IMR-90 (cell line): Measurements from ENCODE around the gene TMEM92. TPM values are rescaled to one million over a fixed set of nuclear protein-coding genes. Genes with fewer than 3 reads are reported as not detected.

Source experiments
- ATAC-seq: fragments of 200-7000 bp; cut with Tn5 transposase; 2 replicates; pipeline ENCODE4 v1.9.1; 2020; ENCODE audit warnings: low read depth, mild to moderate bottlenecking, moderate library complexity
- BruUV-seq: library from RNA; stranded (reverse); fragments of 400-500 nt; replicated peaks from 2 replicates; lab custom pipeline; 2021; lab: Mats Ljungman, UMichigan
- CTCF ChIA-PET: fragments of 300-600 bp; formaldehyde crosslinking; extraction: SDS; loops from one replicate; lab custom pipeline; 2021; ENCODE audit warnings: antibody characterized with exemption; lab: Yijun Ruan, JAX
- POLR2A ChIA-PET: fragments of 300-600 bp; sonication (Branson Sonifier 250); formaldehyde crosslinking; loops from one replicate; lab custom pipeline; 2022; ENCODE audit warnings: antibody characterized with exemption; ENCODE audit not compliant: unreplicated experiment; lab: Charles Lee
- DNase-seq: peaks from one replicate; pipeline ENCODE4 v3.0.0; 2013
- H2AFZ ChIP-seq: replicated peaks from 2 replicates; pipeline ENCODE3; 2013; ENCODE audit warnings: low read length, mild to moderate bottlenecking; ENCODE audit not compliant: poor library complexity
- H2AK5ac ChIP-seq: 2 replicates; pipeline ENCODE4 v1.6.1; 2013; ENCODE audit warnings: low read depth, low read length, inconsistent platforms
- H2AK9ac ChIP-seq: replicated peaks from 2 replicates; pipeline ENCODE3; 2013; ENCODE audit warnings: mild to moderate bottlenecking, low read depth, low read length, moderate library complexity; ENCODE audit not compliant: poor library complexity
- H2BK120ac ChIP-seq: 2 replicates; pipeline ENCODE4 v1.6.1; 2013; ENCODE audit warnings: low read depth, low read length, inconsistent platforms
- H2BK15ac ChIP-seq: 3 replicates; pipeline ENCODE4 v1.6.1; 2013; ENCODE audit warnings: low read depth, low read length, inconsistent platforms
- H2BK20ac ChIP-seq: 2 replicates; pipeline ENCODE4 v1.6.1; 2013; ENCODE audit warnings: low read depth, mild to moderate bottlenecking, inconsistent platforms, low read length, moderate library complexity
- H2BK5ac ChIP-seq: 2 replicates; pipeline ENCODE4 v1.6.1; 2013; ENCODE audit warnings: mild to moderate bottlenecking, low read depth, low read length, inconsistent platforms; ENCODE audit not compliant: poor library complexity, severe bottlenecking
- H3K14ac ChIP-seq: replicated peaks from 2 replicates; pipeline ENCODE4 v1.6.1; 2013; ENCODE audit warnings: low read depth, low read length, inconsistent platforms
- H3K18ac ChIP-seq: 2 replicates; pipeline ENCODE4 v1.6.1; 2013; ENCODE audit warnings: low read depth, low read length, control low read depth
- H3K23ac ChIP-seq: 2 replicates; pipeline ENCODE4 v1.6.1; 2013; ENCODE audit warnings: low read depth, low read length, inconsistent platforms
- H3K27ac ChIP-seq: 2 replicates; pipeline ENCODE4 v1.5.1; 2013; ENCODE audit warnings: mild to moderate bottlenecking, control low read depth, low read length; ENCODE audit not compliant: insufficient read depth
- H3K27me3 ChIP-seq: 2 replicates; pipeline ENCODE4 v1.6.1; 2013; ENCODE audit warnings: low read length; ENCODE audit not compliant: control insufficient read depth, insufficient read depth
- H3K36me3 ChIP-seq: 2 replicates; pipeline ENCODE4 v1.6.1; 2013; ENCODE audit warnings: low read length, mixed read lengths; ENCODE audit not compliant: control insufficient read depth, insufficient read depth
- H3K4ac ChIP-seq: 2 replicates; pipeline ENCODE4 v1.6.1; 2013; ENCODE audit warnings: low read depth, low read length, inconsistent platforms
- H3K4me1 ChIP-seq: 2 replicates; pipeline ENCODE4 v1.6.1; 2013; ENCODE audit warnings: low read length, mixed read lengths; ENCODE audit not compliant: control insufficient read depth, insufficient read depth
- H3K4me2 ChIP-seq: 2 replicates; pipeline ENCODE4 v1.6.1; 2013; ENCODE audit warnings: low read depth, mild to moderate bottlenecking, control low read depth, low read length, moderate library complexity
- H3K4me3 ChIP-seq: 2 replicates; pipeline ENCODE4 v1.5.1; 2013; ENCODE audit warnings: low read depth, mild to moderate bottlenecking, control low read depth, low read length, moderate library complexity; ENCODE audit not compliant: insufficient read depth
- H3K56ac ChIP-seq: 2 replicates; pipeline ENCODE4 v1.6.1; 2013; ENCODE audit warnings: low read length, inconsistent platforms; ENCODE audit not compliant: insufficient read depth; ENCODE audit errors: extremely low read depth
- H3K79me1 ChIP-seq, 2 experiments: 2 replicates each; pipeline ENCODE4 v1.6.1; 2013; ENCODE audit warnings: low read length in 2 of 2, inconsistent platforms in 1 of 2, low read depth in 1 of 2
- H3K9ac ChIP-seq: 2 replicates; pipeline ENCODE4 v1.6.1; 2013; ENCODE audit warnings: low read depth, low read length, control low read depth
- H3K9me1 ChIP-seq: 2 replicates; pipeline ENCODE4 v1.6.1; 2013; ENCODE audit warnings: low read length, inconsistent platforms; ENCODE audit not compliant: insufficient read depth
- H3K9me3 ChIP-seq: 2 replicates; pipeline ENCODE4 v1.6.1; 2013; ENCODE audit warnings: low read length; ENCODE audit not compliant: control insufficient read depth, insufficient read depth
- H4K20me1 ChIP-seq: 2 replicates; pipeline ENCODE4 v1.6.1; 2013; ENCODE audit warnings: low read length, inconsistent platforms; ENCODE audit not compliant: insufficient read depth
- H4K5ac ChIP-seq: 2 replicates; pipeline ENCODE4 v1.6.1; 2013; ENCODE audit warnings: mild to moderate bottlenecking, low read depth, low read length, control low read depth
- H4K8ac ChIP-seq, 2 experiments: 2 replicates each; pipeline ENCODE4 v1.6.1; 2013; ENCODE audit warnings: low read depth in 2 of 2, low read length in 2 of 2, control low read depth in 1 of 2, inconsistent platforms in 1 of 2
- H4K91ac ChIP-seq: 2 replicates; pipeline ENCODE4 v1.6.1; 2013; ENCODE audit warnings: low read depth, low read length, inconsistent platforms; ENCODE audit not compliant: insufficient read depth
- FOS ChIP-seq: fragments of 150-350 bp; IDR thresholded peaks from 2 replicates; pipeline ENCODE4 v1.6.1; 2016; ENCODE audit warnings: low read depth, low read length
- MAZ ChIP-seq: IDR thresholded peaks from 2 replicates; pipeline ENCODE4 v1.6.1; 2012; ENCODE audit warnings: low read depth, mild to moderate bottlenecking, low read length, improper control_type of control experiment, moderate library complexity, borderline replicate concordance
- RAD21 ChIP-seq: IDR thresholded peaks from 2 replicates; pipeline ENCODE4 v1.6.1; 2012; ENCODE audit warnings: low read length, improper control_type of control experiment
- RCOR1 ChIP-seq: IDR thresholded peaks from 2 replicates; pipeline ENCODE4 v1.6.1; 2012; ENCODE audit warnings: mild to moderate bottlenecking, low read length, improper control_type of control experiment; ENCODE audit not compliant: insufficient replicate concordance
- SMC3 ChIP-seq: fragments of 150-350 bp; IDR thresholded peaks from 2 replicates; pipeline ENCODE4 v1.6.1; 2016; ENCODE audit warnings: low read depth, mild to moderate bottlenecking, antibody characterized with exemption, low read length, moderate library complexity
- WGBS, 2 experiments: methylation state at CpG; one replicate each; pipeline versions ENCODE4 v1.1.5 to v1.1.7; 2013; ENCODE audit warnings: missing lambda C conversion rate in 2 of 2; ENCODE audit not compliant: insufficient read length in 1 of 2; ENCODE audit errors: extremely low coverage in 2 of 2; 5-methylcytosine and 5-hydroxymethylcytosine counted together
- dilution Hi-C: fragments of 300-500 bp; cut with HindIII; formaldehyde crosslinking; loops from one replicate; pipeline ENCODE4 v1.14.3; 2018; ENCODE audit warnings: low sequenced_read_pairs; ENCODE audit not compliant: unreplicated experiment
- in situ Hi-C: fragments of 300-500 bp; cut with MboI; formaldehyde crosslinking; loops from 3 replicates; pipeline ENCODE4 v1.14.3; 2019; ENCODE audit warnings: low sequenced_read_pairs, inconsistent platforms, mixed read lengths
- intact Hi-C: fragments of 100-400 bp; cut with micrococcal nuclease; formaldehyde crosslinking; loops from 2 replicates; pipeline ENCODE4 v1.10.0; 2022
- polyA plus RNA-seq, 3 experiments: library from polyadenylated mRNA; depleted of rRNA; stranded (reverse); fragments of >200 nt; gene quantifications; 2 replicates each; pipeline ENCODE4 v1.2.3, GENCODE V29; 2012; ENCODE audit warnings: low replicate concordance in 1 of 3
- total RNA-seq: library from RNA; depleted of rRNA; stranded (reverse); fragments of >200 nt; gene quantifications from 2 replicates; pipeline ENCODE4 v1.2.3, GENCODE V29; 2012
- TF ChIP-seq, protein P1 (sequence below): conservative IDR thresholded peaks from 2 replicates; pipeline ENCODE4 v1.5.1; 2012; ENCODE audit warnings: mild to moderate bottlenecking, low read depth, low read length, improper control_type of control experiment

TMEM92 gene
- total and polyA plus RNA-seq, 2 of the 4 experiments (the other 2 are of a cell fraction), result 0.18 to 1.7 TPM

DNA sequence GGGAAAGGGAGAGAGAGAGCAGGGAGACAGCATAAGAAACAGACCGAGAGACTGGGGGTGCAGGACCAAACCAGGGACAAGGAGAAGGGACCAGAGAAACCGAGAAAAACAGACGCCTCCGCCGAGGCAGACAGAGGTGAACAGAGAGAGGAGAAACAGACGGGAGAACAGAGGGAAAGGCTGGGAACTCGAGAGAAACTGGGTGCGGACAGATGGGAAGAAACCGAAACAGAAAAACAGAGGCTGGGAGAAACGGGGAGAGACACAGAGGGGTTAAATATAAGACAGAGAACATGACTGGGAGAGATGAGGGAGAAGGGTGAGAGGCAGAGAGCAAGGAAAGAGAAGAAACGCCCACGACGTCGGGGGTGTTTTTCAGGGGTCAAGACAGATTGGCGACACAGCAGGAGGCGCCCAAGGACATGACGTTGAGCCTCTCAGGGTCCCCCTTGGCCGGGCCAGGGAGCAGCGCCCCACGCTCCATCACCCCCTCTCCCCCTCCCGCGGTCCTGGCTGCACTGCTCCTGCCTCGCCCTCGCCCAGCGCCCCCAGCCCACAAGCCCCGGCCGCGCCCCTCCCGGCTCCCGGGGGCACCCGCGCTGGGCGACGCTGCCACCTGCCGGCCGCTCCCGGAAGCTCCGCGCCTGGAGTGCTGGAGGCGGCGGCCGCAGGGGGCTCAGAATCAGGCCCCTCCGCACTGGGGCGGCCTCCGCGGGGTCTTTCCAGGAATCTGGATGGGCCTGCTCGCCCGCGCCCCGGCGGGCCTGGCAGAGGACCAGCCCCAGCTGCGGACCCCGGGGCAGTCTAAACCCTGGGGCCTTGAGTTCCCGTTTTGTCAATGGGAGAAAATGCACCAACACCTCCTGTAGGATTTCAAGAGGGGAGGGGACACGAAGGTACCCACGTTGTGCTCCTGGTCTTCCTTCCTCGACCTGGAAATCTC lies 1.3 kb upstream of the TMEM92 start:
- Histone ChIP-seq H2BK120ac (peak overlapping the region; percentile 99), H3K23ac (peak overlapping the region; percentile 99), H3K18ac (peak overlapping the region; percentile 79), H3K4me2 (peak overlapping the region; percentile 76), H3K9me1 (peaks cover 38% of the 10 kb centered on the region), H3K27me3 (no peaks in the 10 kb centered on the region), H2AK9ac (peak overlapping the region; percentile 98), H4K8ac (peak overlapping the region; percentile 75 to 97), H3K9ac (peak overlapping the region; percentile 75), H3K4me3 (peak overlapping the region; percentile 41), H2AK5ac (peak overlapping the region; percentile 99), H2BK5ac (peak overlapping the region; percentile 91), H4K20me1 (no peaks in the 10 kb centered on the region), H3K9me3 (no peaks in the 10 kb centered on the region), H3K27ac (peak overlapping the region; percentile 78), H3K14ac (peak overlapping the region; percentile 100), H3K36me3 (no peaks in the 10 kb centered on the region), H2AFZ (peak overlapping the region; percentile 91), H3K79me1 (peaks cover 17 to 58% of the 10 kb centered on the region in 2 experiments; a peak in 3 of 4 replicates), H2BK20ac (peak overlapping the region; percentile 99), H2BK15ac (peak overlapping the region; percentile 99; the same call in 2 of the 3 replicates), H3K4me1 (peaks cover 47% of the 10 kb centered on the region), H3K56ac (peak overlapping the region; percentile 97), H4K5ac (peak overlapping the region; percentile 92), H4K91ac (peak overlapping the region; percentile 99), H3K4ac (peak overlapping the region; percentile 100)
- 3% methylated on average over 27 of the region's 57 CpGs; no CpG with 5 or more reads in 1 of the 2 experiments for WGBS, 2 experiments
- in situ Hi-C loops, result loop anchor here (5.0 kb wide), 1 partner anchor 76 kb away; no protein-coding TSS in a partner anchor
- dilution Hi-C loops, result no loop called here
- DNase-seq (peak; percentile 27), ATAC-seq (peak; percentile 65)
- CTCF ChIA-PET, result interaction anchor here (0.6 to 1.5 kb wide), 7 partner anchors 22 to 103 kb away, joined by 3 to 6 read pairs (median 4); no protein-coding TSS in a partner anchor
- peak; percentile 77 for TF ChIP-seq RAD21
- TF ChIP-seq FOS, result no peak
- peak; percentile 75 for TF ChIP-seq SMC3
- TF ChIP-seq, protein P1, sequence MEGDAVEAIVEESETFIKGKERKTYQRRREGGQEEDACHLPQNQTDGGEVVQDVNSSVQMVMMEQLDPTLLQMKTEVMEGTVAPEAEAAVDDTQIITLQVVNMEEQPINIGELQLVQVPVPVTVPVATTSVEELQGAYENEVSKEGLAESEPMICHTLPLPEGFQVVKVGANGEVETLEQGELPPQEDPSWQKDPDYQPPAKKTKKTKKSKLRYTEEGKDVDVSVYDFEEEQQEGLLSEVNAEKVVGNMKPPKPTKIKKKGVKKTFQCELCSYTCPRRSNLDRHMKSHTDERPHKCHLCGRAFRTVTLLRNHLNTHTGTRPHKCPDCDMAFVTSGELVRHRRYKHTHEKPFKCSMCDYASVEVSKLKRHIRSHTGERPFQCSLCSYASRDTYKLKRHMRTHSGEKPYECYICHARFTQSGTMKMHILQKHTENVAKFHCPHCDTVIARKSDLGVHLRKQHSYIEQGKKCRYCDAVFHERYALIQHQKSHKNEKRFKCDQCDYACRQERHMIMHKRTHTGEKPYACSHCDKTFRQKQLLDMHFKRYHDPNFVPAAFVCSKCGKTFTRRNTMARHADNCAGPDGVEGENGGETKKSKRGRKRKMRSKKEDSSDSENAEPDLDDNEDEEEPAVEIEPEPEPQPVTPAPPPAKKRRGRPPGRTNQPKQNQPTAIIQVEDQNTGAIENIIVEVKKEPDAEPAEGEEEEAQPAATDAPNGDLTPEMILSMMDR, result peak; percentile 71
- TF ChIP-seq MAZ, result peak; percentile 72; the same call in 1 of the 2 replicates
- no peak for TF ChIP-seq RCOR1
- intact Hi-C loops, result loop anchor here (1.0 kb wide), 2 partner anchors 100 to 104 kb away; no protein-coding TSS in a partner anchor
- POLR2A ChIA-PET, result interaction anchor here (0.7 to 1.3 kb wide), 2 partner anchors 72 to 73 kb away, joined by 5 to 27 read pairs; partner anchors contain the start of gene COL1A1
- no TSS peak for BruUV-seq
